ENCODE measurements around the gene LTA4H.

DNA sequence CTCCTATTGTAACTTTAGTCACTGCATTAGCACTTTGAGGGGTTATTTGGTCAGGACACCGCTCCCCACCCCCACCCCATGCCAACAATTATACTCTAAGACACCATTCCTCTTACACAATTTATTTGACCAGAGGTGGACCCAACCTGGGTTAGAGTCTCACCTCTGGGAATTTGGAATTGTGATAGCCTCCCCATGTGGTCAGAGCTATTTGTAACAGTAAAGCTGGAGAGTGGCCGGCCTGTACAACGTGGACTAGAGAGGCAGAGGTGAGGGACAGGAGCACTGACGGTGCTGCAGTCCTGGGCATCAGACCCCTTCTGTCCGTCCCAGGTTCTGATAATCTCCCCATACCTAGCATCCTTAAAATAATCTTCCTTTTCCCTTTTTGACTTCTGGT, 35.9 kb downstream of the LTA4H start:
- TF ChIP-seq PRDM1 (tag by site-specific recombination; IDR thresholded peaks at IDR 0.05): no peak
- TF ChIP-seq REST (tag by site-specific recombination; IDR thresholded peaks at IDR 0.05): no peak
- no peak for TF ChIP-seq ZNF600 (tag by site-specific recombination; IDR thresholded peaks at IDR 0.05)
- TF ChIP-seq ZNF311 (tag by site-specific recombination; IDR thresholded peaks at IDR 0.05; ENCODE audit: borderline replicate concordance): no peak
- TF ChIP-seq ZNF501 (tag by site-specific recombination; IDR thresholded peaks at IDR 0.05): no peak
- no peak for TF ChIP-seq ZNF175 (tag by site-specific recombination; IDR thresholded peaks at IDR 0.05)
- TF ChIP-seq, protein P1, sequence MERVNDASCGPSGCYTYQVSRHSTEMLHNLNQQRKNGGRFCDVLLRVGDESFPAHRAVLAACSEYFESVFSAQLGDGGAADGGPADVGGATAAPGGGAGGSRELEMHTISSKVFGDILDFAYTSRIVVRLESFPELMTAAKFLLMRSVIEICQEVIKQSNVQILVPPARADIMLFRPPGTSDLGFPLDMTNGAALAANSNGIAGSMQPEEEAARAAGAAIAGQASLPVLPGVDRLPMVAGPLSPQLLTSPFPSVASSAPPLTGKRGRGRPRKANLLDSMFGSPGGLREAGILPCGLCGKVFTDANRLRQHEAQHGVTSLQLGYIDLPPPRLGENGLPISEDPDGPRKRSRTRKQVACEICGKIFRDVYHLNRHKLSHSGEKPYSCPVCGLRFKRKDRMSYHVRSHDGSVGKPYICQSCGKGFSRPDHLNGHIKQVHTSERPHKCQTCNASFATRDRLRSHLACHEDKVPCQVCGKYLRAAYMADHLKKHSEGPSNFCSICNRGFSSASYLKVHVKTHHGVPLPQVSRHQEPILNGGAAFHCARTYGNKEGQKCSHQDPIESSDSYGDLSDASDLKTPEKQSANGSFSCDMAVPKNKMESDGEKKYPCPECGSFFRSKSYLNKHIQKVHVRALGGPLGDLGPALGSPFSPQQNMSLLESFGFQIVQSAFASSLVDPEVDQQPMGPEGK (tag by site-specific recombination; IDR thresholded peaks at IDR 0.05): no peak
- no peak for TF ChIP-seq ZNF239 (tag by site-specific recombination; IDR thresholded peaks at IDR 0.05)

Measured in HEK293 (cell line).